HG03571 (cell line): ENCODE results near the gene OR1E2.
"Not testable (repeated sequence)": the region's sequence is repeated elsewhere in the genome, so short reads cannot be mapped to it uniquely, and the experiment has no call there.

Experiments
- ATAC-seq: cut with Tn5 transposase; IDR thresholded peaks from one replicate; pipeline ENCODE4 v1.9.1; 2021; ENCODE audit not compliant: unreplicated experiment

OR1E2 gene

GRCh38 chr17:3398310-3398709 is 35.3 kb downstream of the OR1E2 start, which contains the start of gene OR1E1:
Gene OR1E1 (minus strand): TSS chr17:3398410. CDS start chr17:3398410, 0 bp downstream.
- no peak for ATAC-seq

- ATAC-seq: not testable (repeated sequence)
These were observed 35.8 kb downstream of the OR1E2 start for GRCh38 chr17:3397801-3398200.

- no peak for ATAC-seq
These were observed 43.9 kb downstream of the OR1E2 start for GRCh38 chr17:3389791-3390190.

GRCh38 chr17:3385869-3386816 is 47.5 kb downstream of the OR1E2 start, which contains the start of gene OR3A2:
Gene OR3A2 (minus strand): TSS chr17:3386308.
- no peak for ATAC-seq
